NT2/D1 (cell line): ENCODE measurements around the gene SCG5.

Source experiments
- DNase-seq: peaks from one replicate; pipeline ENCODE4 v3.0.0-alpha.2; 2011; ENCODE audit warnings: low read depth, low spot score
- H3K27me3 ChIP-seq: 2 replicates; pipeline ENCODE4 v1.6.0; 2011; ENCODE audit warnings: mild to moderate bottlenecking; ENCODE audit not compliant: insufficient read length, insufficient read depth
- H3K36me3 ChIP-seq: 2 replicates; pipeline ENCODE4 v1.6.1; 2011; ENCODE audit warnings: mild to moderate bottlenecking, low read length, mixed read lengths; ENCODE audit not compliant: insufficient read depth, insufficient read length
- H3K4me1 ChIP-seq: 2 replicates; pipeline ENCODE4 v1.5.1; 2011; ENCODE audit not compliant: insufficient read depth, insufficient read length
- H3K4me3 ChIP-seq: 2 replicates; pipeline ENCODE4 v1.5.1; 2011; ENCODE audit warnings: low read depth; ENCODE audit not compliant: insufficient read length
- H3K9ac ChIP-seq: 2 replicates; pipeline ENCODE4 v1.6.0; 2011; ENCODE audit warnings: low read depth; ENCODE audit not compliant: insufficient read length
- H3K9me3 ChIP-seq: 2 replicates; pipeline ENCODE4 v1.5.1; 2011; ENCODE audit warnings: mild to moderate bottlenecking, low read length; ENCODE audit not compliant: insufficient read depth
- SUZ12 ChIP-seq: IDR thresholded peaks from 2 replicates; pipeline ENCODE4 v1.6.1; 2011; ENCODE audit not compliant: insufficient read length, insufficient read depth; ENCODE audit errors: extremely low read depth
- YY1 ChIP-seq: IDR thresholded peaks from 2 replicates; pipeline ENCODE4 v1.6.1; 2011; ENCODE audit not compliant: insufficient read length, insufficient read depth
- ZNF274 ChIP-seq: IDR thresholded peaks from 2 replicates; pipeline ENCODE4 v1.6.1; 2011; ENCODE audit warnings: mild to moderate bottlenecking, low read depth, low read length

The SCG5 gene

GRCh38 chr15:32675466-32675865 lies 34.0 kb downstream of the SCG5 start:
- TF ChIP-seq YY1 (no peak), SUZ12 (no peak), ZNF274 (no peak)
- no peaks in the 10 kb centered on the region for H3K27me3 ChIP-seq
- no peak overlapping the region for H3K4me3 ChIP-seq
- H3K9ac ChIP-seq: no peak overlapping the region
- no peaks in the 10 kb centered on the region for H3K36me3 ChIP-seq
- H3K4me1 ChIP-seq: peaks cover 2% of the 10 kb centered on the region
- DNase-seq: no peak
- no peaks in the 10 kb centered on the region for H3K9me3 ChIP-seq

- H3K9ac ChIP-seq: no peak overlapping the region
- TF ChIP-seq SUZ12 (no peak), ZNF274 (no peak), YY1 (no peak)
- H3K9me3 ChIP-seq: no peaks in the 10 kb centered on the region
- H3K27me3 ChIP-seq: no peaks in the 10 kb centered on the region
- H3K36me3 ChIP-seq: no peaks in the 10 kb centered on the region
- H3K4me3 ChIP-seq: no peak overlapping the region
- H3K4me1 ChIP-seq: peaks cover 2% of the 10 kb centered on the region
- no peak for DNase-seq
These were observed 34.7 kb downstream of the SCG5 start for GRCh38 chr15:32676169-32676568.

- TF ChIP-seq YY1 (no peak), SUZ12 (no peak), ZNF274 (no peak)
- DNase-seq: no peak
- Histone ChIP-seq H3K4me3 (no peak overlapping the region), H3K27me3 (no peaks in the 10 kb centered on the region), H3K9ac (no peak overlapping the region), H3K36me3 (no peaks in the 10 kb centered on the region), H3K9me3 (no peaks in the 10 kb centered on the region), H3K4me1 (no peaks in the 10 kb centered on the region)
These were observed 35.8 kb downstream of the SCG5 start for GRCh38 chr15:32677238-32677750.

GRCh38 chr15:32679298-32679690 lies 37.8 kb downstream of the SCG5 start:
- DNase-seq: no peak
- Histone ChIP-seq H3K4me1 (no peaks in the 10 kb centered on the region), H3K36me3 (no peaks in the 10 kb centered on the region), H3K9ac (no peak overlapping the region), H3K9me3 (no peaks in the 10 kb centered on the region), H3K27me3 (no peaks in the 10 kb centered on the region), H3K4me3 (no peak overlapping the region)
- no peak for TF ChIP-seq ZNF274
- TF ChIP-seq SUZ12: no peak
- no peak for TF ChIP-seq YY1

GRCh38 chr15:32682569-32682968 lies 41.1 kb downstream of the SCG5 start:
- no peak for DNase-seq
- Histone ChIP-seq H3K4me3 (no peak overlapping the region), H3K9ac (no peak overlapping the region), H3K36me3 (no peaks in the 10 kb centered on the region), H3K9me3 (no peaks in the 10 kb centered on the region), H3K4me1 (no peaks in the 10 kb centered on the region), H3K27me3 (no peaks in the 10 kb centered on the region)
- TF ChIP-seq ZNF274 (no peak), YY1 (no peak), SUZ12 (no peak)

GRCh38 chr15:32682977-32683630 lies 41.6 kb downstream of the SCG5 start:
- no peaks in the 10 kb centered on the region for H3K27me3 ChIP-seq
- no peak overlapping the region for H3K4me3 ChIP-seq
- H3K4me1 ChIP-seq: no peaks in the 10 kb centered on the region
- no peaks in the 10 kb centered on the region for H3K9me3 ChIP-seq
- no peak overlapping the region for H3K9ac ChIP-seq
- no peaks in the 10 kb centered on the region for H3K36me3 ChIP-seq
- no peak for DNase-seq
- TF ChIP-seq SUZ12 (no peak), ZNF274 (no peak), YY1 (no peak)

- DNase-seq: no peak
- Histone ChIP-seq H3K9me3 (no peaks in the 10 kb centered on the region), H3K36me3 (no peaks in the 10 kb centered on the region), H3K4me3 (no peak overlapping the region), H3K27me3 (no peaks in the 10 kb centered on the region), H3K9ac (no peak overlapping the region), H3K4me1 (no peaks in the 10 kb centered on the region)
- TF ChIP-seq YY1 (no peak), SUZ12 (no peak), ZNF274 (no peak)
These were observed 42.5 kb downstream of the SCG5 start for GRCh38 chr15:32683906-32684584.
